ENCODE results near the gene C2CD2.
"Not testable (repeated sequence)": the region's sequence is repeated elsewhere in the genome, so short reads cannot be mapped to it uniquely, and the experiment has no call there.

Gene C2CD2

DNA sequence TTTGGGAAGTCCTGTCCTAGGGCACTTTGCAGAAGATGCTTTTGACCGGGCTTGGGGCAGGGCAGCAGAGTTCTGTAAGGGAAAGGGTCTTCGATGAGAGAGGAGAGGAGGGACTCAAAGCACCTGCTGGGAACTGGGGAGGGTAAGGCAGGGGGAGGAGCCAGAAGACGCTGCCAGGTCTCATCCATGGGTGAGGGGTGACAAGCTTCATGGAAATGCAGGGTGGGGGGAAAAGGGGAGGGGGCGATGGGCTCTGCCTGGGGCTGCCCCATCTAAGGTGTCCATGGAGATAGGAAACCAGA is 20.9 kb upstream of the C2CD2 start:
- no peak for DNase-seq (ENCODE audit: low read depth)

GRCh38 chr21:41973861-41974751 is 20.3 kb upstream of the C2CD2 start:
- no peak for DNase-seq (ENCODE audit: low read depth)

GRCh38 chr21:41973427-41973831 is 19.6 kb upstream of the C2CD2 start:
- no peak for DNase-seq (ENCODE audit: low read depth)

- DNase-seq (ENCODE audit: low read depth): no peak
Measured at GRCh38 chr21:41972511-41973205, 18.8 kb upstream of the C2CD2 start.

GRCh38 chr21:41971891-41972290 is 18.1 kb upstream of the C2CD2 start:
- no peak for DNase-seq (ENCODE audit: low read depth)

- no peak for DNase-seq (ENCODE audit: low read depth)
Measured at GRCh38 chr21:41970751-41971653, 17.2 kb upstream of the C2CD2 start.

DNA sequence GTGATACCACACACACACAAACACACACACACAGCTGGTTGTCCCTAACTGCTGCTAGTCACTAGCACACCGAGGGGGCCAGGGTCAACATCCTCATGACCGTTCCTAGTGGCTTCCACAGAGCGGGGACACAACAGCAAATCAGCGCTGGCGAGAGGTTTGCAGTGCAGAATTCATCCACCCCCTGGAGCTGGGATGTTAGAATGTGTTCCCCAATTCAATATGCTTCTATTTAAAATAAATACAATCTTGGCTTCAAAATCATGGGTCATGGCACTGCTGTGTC is 16.2 kb upstream of the C2CD2 start:
- no peak for DNase-seq (ENCODE audit: low read depth)

GRCh38 chr21:41967708-41968107 is 13.9 kb upstream of the C2CD2 start:
- DNase-seq (ENCODE audit: low read depth): no peak

DNA sequence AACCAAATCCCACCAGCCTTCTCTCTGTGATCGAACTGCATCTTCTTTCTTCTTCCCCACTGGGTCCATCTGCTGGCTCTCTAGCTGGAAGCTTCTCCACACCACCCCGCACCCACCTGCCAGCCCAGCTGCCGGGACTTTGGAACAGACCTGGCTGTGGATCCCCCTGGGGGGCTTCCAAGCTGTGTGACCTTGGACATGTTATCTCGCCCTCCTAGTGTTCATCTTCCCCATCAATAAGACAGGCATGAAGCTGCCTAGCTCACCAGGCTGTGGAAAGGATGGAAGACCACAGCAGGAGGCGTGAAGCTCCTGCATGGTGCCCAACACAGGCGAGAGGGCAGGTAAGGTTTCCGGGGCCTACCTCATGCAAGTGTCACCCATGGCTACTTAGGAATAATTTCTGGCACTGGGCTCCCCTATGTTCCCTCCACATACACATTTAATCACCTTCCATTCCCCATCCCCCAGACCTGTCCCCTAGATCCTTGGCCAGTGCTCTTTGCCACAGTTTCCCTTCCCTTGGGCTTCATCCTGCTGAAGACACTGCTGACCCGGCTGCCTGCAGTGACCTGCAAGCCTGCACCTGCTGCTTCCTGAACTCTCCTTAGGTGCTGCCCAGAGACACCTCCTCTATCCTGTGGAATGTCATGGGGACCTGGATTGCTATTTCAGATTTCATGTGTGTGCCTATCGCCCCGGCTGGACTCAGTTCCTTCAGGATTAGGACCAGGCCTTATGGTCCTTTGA is 13.2 kb upstream of the C2CD2 start:
- DNase-seq (ENCODE audit: low read depth): no peak

DNA sequence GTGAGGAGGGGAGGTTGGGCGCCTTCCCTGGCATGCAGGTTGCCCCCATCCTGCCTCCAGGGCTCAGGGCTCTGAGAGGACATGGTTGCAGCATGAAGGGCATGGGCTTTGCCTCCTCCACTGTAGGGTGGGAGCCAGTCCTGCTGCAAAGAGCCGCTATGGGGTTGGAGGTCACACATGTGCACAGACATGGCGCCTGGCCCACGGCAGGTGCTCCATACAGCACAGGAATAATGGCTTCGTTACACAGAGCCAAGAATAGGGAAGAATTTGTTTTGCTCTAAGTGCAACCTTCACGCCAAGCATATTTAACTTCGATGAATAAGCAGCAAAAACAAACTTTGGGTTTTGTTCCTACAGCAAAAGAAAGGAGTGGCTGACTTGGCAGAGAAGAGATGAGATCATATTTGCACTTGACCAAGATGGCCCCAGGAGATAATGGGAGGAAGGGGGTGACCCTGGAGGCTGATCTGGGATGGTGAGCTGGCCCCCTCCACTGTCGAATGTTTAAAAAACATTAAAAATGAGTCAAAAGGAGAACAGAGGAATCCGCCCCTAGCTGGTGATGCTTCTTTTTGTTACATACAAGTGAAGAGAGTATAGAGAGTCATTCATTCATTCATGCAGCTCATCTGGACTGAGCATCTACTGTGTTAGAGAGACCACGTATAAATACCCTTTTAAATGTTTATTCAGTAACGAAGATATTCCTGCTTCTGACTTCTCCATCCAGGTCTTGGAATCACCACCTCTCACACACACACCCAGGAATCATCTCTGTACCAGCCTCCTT is 12.4 kb upstream of the C2CD2 start:
- no peak for DNase-seq (ENCODE audit: low read depth)

GRCh38 chr21:41965461-41966013 is 11.7 kb upstream of the C2CD2 start:
- no peak for DNase-seq (ENCODE audit: low read depth)

- DNase-seq (ENCODE audit: low read depth): no peak
Measured at GRCh38 chr21:41965045-41965444, 11.2 kb upstream of the C2CD2 start.

- no peak for DNase-seq (ENCODE audit: low read depth)
Measured at GRCh38 chr21:41964171-41964570, 10.4 kb upstream of the C2CD2 start.

GRCh38 chr21:41962425-41962966 is 8.7 kb upstream of the C2CD2 start:
- no peak for DNase-seq (ENCODE audit: low read depth)

- DNase-seq (ENCODE audit: low read depth): no peak
Measured at GRCh38 chr21:41961753-41962152, 7.9 kb upstream of the C2CD2 start.

GRCh38 chr21:41961282-41961701 is 7.5 kb upstream of the C2CD2 start:
- DNase-seq (ENCODE audit: low read depth): no peak

GRCh38 chr21:41960386-41960785 is 6.6 kb upstream of the C2CD2 start:
- no peak for DNase-seq (ENCODE audit: low read depth)

GRCh38 chr21:41959697-41960096 is 5.9 kb upstream of the C2CD2 start:
- not testable (repeated sequence) for DNase-seq (ENCODE audit: low read depth)

DNA sequence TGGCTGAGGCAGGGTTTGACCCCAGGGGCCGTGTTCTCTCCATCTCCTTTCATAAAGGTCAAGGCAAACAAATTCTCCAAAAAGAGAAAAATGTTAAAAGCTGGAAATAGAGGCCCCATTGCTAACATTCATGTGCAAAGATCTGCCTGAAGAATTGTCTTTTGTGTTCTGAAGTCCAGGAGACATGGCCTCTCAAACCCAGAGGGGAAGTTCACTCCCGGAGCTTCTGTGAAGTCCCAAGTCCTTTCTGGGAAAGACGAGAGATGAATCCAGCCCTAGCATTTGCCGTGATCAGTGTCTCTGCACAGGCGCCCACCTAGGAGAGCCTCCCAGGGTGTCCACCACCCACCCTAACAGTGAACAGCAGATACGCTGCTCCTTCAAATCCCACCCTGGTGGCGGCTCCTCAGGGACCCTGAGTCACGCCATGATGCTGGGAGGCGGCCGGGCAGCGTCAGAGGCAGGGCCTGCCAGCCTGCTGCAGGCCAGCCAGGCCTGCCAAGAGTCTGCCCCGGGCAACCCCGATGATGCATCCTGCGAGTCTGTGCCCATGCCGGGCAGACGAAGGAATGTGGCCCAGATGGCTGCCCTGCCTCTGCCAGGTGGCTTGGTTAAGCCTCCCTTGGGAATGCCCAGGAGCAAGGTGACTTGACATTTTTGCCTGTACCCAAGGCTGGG is 5.2 kb upstream of the C2CD2 start:
- DNase-seq (ENCODE audit: low read depth): no peak
